GM18858 (cell line): ENCODE data around the gene ASB9.
"Not testable (repeated sequence)": the region's sequence is repeated elsewhere in the genome, so short reads cannot be mapped to it uniquely, and the experiment has no call there.

Source experiments
- ATAC-seq: cut with Tn5 transposase; IDR thresholded peaks from one replicate; pipeline ENCODE4 v1.9.1; 2021; ENCODE audit not compliant: unreplicated experiment

The ASB9 gene, protein sequence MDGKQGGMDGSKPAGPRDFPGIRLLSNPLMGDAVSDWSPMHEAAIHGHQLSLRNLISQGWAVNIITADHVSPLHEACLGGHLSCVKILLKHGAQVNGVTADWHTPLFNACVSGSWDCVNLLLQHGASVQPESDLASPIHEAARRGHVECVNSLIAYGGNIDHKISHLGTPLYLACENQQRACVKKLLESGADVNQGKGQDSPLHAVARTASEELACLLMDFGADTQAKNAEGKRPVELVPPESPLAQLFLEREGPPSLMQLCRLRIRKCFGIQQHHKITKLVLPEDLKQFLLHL

DNA sequence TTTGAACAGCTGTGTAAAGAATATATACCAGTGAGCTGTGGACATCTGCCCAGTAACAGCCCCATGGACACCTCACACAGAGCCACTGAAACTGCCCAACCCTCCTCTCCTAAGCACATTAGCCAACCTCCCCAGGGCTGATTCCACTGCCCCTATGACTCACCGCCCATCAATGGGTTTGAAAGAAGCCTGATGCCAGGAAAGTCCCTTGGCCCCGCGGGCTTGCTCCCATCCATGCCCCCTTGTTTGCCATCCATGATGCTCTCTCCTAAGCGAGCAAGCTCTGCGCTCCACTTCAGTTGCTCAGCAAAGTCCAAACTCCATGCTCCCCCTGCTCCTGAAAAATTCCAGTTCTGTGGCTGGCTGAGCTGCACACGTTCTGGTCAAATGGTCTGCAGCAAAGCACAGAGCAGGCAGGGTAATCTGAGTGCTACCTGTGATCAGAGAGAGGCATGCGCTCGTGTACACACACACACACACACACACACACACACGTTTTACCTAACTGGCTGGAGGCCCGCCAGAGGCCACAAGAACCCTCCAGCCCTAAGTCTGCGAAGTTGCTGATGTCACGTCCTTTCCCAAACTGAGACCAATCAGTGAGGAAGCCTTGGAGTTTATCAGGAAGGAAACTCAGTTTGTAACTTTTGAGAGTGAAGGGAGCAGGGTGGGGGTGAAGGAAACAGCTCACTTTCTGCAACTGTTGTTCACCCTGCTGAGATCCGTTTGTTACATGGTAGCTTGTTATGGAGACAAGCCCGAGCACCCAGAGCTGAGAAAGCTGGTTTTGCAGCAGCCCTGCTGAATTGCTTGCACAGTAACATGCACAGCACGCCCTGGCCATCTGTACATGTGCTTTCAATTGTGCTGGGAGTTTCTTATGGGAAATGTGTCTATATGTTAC, at the start of gene ASB9:
TSS of gene ASB9 (minus strand) at position 466 of the 904 bp plus-strand sequence. CDS start at position 257, 209 bp downstream.
- ATAC-seq: no peak

DNA sequence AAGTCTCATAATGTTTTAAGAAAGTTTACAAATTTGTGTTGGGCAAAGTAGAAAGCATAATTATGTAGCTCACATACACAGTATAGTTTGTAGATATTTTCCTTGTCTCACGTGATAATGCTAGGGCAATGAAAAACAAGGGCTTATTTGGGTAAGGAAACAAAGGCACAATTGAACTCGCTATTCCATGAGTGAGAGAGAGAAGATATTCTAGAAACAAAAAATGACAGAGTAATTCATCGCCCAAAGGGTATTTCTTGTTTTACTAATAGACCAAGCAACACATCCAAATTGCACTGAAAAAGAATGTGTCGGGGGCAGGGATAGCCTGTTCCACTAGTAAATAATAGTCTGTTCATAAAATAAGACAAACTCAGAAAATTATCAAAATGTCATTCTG, 49.2 kb upstream of the ASB9 start:
- ATAC-seq: no peak

DNA sequence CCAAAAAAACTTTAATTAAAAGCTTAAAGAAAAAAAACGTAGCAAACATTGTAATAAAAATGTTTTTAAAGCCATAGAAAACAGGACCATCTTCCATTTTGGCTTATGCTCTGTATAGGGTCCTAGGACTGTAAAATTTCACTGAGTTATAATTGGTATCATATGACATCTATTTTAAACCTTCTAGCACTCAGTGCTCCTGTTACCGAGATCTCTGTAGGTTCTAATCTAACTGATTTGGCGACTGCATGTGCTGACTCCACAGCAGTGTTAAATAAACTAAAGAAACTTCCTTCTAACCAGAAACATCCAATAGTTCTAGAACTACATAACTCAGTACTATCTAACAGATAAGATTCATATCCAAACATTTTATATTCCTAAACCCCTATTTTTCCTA, 45.6 kb upstream of the ASB9 start, which contains the start of gene ASB11:
TSS of gene ASB11 (minus strand) at position 132 of the 400 bp plus-strand sequence. CDS start at position 97, 35 bp downstream.
- ATAC-seq: no peak

DNA sequence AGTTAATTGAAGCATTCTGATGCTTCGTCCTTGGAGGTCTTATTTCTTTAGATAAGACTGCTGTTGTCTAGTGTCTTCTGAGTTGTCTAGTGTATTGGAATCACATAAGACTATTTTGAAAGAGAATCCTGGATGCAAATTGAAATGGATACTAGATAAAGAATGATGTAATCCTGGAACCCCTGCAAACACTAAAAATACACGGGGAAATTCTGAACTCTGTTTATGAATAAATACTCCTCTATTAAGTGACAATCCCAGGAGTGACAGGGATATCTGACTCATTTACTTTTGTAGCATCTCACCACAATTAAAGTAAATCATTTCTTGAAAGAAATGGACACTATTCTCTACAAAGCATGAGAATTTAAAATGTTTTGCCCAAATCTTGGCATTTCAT, 44.6 kb upstream of the ASB9 start:
- no peak for ATAC-seq

DNA sequence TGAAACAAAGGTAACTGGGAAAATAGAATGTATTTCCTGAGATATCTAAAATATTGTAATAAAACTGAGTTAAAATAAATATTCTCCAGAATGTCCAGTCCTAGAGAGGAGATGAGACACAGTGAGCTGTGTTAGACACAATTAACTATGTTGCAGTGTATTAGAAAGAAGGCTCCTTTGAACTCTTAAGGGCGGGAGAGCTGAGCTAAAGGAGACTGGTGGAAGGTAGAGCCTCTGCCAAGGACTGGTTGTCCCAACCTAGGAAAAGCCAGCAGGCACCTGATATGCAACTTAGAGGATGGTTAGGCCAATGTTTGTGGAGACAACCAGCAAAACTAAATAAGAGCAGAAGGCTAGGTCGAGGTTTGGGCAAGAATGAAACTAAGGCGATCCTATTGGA, 41.2 kb upstream of the ASB9 start:
- ATAC-seq: no peak

DNA sequence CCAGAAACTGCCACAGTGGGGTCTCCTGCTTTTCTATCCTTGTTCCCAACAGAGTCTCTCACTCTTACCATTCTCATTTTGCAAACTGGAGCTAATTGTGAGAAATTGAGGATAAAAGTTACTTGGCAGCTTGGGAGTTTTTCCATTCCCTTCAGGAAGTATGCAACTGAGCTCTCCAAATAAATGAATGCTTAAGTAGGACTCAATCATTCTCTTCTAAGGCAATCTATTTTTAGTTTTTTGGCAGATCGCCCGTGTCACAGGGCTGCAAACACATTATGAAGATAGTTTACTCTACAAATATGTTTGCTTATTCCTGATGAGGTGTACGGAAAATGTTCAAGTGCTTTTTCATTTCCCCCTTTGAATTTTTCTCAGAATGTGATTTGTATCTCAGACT, 40.2 kb upstream of the ASB9 start:
- no peak for ATAC-seq

DNA sequence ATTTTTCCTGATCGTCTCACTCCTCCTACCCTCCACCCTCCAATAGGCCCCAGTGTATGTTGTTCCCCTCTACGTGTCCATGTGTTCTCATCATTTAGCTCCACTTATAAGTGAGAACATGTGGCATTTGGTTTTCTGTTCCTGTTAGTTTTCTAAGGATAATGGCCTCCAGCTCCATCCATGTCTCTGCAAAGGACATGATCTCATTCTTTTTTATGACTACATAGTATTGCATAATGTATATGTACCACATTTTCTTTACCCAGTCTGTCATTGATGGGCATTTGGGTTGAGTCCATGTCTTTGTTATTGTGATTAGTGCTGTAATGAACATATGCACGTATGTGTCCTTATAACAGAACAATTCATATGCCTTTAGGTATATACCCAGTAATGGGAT, 36.0 kb upstream of the ASB9 start:
- not testable (repeated sequence) for ATAC-seq

DNA sequence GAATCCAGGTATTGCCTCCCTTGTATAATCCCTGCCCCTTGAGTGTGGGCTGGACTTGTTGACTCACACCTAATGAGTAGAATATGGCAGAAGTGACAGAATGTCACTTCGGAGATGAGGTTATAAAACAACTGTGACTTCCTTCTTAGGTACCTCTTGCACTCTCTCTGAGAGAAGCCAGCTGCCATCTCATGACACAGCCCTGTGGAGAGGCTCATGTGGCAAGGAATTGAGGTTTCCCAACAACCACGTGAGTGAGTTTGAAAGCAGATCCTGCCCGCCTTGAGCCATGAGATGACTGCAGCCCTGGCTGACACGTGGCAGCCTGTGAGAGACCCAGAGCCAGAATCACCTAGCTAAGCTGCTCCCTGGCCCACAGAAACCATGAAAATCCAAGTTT, 32.0 kb upstream of the ASB9 start:
- ATAC-seq: no peak

DNA sequence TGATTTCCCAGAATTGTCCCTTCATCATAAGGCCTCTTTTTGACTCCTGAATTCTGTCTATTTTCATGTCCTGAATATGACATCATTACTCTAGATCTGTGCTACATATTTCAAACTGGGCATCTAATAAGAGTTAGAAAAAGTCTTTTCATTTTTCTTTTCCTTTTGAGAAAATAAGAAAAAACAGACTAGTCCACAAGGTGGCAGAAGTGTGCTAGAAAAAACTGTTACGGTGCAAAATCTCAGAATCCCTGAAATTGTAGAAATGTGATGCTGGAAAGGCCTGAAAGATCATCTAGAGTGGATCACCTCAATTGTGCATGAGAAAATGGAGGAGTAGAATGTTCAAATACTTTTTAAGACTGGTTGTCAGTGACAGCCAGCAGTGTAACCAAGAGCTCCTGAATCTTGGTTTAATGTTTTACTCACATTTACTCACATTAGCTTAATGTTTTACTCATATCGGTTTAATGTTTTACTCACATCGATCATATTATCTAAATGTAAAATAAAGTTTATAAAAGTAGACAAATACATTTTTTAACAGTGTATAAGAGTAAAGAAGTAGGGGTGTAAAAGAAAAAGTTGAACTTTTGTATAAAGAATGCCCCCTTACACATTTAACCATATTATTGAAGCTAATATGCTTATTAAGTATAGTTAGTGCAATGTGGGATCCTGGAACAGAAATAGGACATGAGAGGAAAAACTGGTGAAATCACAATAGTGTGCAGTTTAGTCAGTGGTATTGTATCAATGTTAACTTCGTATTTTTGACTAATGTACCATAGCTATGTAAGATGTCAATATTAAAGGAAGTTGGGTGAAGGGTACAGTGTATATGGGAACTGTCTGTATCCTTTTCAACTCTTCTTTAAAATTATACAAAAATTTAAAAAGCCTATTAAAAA, 30.3 kb upstream of the ASB9 start:
- ATAC-seq: no peak

DNA sequence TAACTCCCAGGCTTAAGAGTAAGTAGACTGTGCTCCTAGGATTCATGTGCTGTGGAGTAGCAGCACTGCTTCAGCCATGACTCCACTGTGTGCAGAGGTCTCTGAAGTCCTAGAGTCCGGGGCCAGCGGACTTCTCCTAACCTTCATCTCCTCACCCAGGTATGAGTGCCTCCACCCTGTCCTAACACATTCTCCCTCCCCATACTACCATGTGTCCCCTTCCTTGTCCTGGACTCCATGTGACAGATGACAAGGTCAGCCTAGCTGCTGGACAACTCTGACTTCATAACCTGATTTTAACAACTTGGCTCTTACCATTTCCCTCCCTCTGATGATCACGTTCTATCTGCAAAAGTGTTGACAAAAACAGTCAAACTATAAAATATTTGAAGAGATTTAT, 28.9 kb upstream of the ASB9 start:
- no peak for ATAC-seq

DNA sequence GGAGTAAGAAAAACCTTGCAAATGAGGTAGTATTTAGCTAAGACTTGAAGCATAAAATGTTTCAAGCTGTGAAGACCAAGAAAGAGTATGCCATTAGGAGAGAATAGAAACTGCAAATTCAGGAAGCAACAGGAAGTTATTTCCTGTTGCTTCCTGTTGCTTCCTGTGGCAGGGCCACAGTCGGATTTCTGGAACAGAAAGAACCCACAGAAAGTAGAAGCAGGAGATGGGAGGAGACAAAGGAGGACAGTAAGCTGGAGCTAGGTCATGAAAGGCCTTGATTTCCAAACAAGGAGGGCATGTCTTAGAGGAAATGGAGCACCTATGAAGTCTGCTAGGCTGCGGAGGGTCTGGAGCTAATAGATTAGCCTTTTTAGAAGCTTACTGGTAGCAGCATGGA, 28.3 kb upstream of the ASB9 start:
- ATAC-seq: no peak

DNA sequence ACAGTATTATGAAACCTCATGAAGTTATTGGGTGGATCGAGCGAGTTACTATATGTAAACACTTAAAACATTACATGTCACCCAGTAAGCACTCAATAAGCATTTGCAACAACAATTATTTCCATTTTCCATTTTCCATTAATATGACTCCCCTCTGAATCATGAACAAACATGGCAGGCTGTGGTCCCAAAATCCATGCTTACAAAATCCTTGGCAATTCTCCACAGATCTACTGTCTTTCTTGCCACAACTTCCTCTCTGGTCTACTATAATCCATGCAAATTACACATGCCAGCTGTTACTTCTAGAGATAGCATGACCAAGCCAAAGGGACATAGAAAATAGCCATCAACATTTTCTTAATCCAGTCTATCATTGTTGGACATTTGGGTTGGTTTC, 23.6 kb upstream of the ASB9 start:
- no peak for ATAC-seq

DNA sequence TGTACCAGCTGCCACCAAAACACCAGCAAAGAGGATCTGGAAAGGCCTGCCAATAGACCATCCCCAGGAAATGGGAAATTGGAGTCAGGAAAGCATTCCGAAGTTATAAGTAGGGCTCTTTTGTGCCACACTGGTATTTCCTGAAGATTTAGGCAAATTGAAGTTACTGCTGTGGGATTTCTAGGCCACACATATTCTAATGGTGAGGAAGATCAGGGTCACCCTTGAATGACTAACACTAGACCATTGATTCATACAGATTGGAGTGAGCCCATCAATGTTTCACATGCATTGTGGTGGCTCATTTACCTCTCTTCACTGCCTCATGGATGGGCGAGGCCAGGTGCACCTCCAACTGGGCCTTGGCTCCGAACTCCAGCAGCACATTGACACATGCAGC, 23.0 kb upstream of the ASB9 start:
- no peak for ATAC-seq

DNA sequence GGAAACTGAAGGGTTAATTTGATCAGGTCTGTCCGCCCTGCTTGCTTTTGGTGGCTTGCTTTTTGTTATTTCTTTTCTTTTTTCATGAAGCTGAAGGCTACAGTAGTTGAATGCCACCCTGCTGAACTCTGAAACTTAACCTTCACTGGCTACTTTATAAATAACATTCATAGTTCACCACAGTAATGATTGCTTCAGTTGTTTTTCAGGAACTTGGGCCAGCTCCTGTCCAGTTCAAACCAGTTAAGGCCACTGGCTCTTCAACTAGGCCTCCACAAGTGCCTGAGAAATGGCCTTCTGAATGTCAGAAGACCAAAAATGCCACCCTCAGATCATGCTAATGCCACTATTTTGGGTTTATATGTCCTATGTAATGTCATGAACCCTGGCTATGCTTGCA, 7.7 kb upstream of the ASB9 start:
- ATAC-seq: no peak

DNA sequence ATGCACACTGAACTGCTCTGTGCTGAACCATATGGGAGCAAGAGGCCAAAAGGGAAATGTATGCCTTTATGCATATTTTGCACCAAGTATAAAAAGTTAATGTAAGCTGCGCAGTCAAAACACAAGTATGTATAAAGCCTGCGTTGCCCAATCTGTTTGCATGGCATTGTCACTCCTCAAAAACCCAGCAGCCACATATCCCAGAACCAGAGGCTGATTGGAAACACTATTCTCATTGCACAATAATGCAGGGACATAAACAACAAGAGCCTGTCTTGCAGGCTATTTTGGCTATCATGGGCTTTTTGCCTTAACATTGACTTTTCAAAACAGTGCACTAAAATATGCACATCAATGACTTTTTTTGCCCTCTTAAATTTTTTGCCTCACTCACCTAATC, 5.1 kb upstream of the ASB9 start:
- ATAC-seq: no peak

DNA sequence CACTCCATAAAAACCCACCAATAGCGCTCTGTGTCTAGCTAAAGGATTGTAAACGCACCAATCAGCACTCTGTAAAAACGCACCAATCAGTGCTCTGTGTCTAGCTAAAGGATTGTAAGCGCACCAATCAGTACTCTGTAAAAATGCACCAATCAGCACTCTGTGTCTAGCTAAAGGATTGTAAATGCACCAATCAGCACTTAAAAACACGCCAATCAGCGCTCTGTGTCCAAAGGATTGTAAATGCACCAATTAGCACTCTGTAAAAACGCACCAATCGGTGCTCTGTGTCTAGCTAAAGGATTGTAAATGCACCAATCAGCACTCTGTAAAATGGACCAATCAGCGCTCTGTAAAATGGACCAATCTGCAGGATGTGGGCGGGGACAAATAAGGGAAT, 3.4 kb upstream of the ASB9 start:
- not testable (repeated sequence) for ATAC-seq

DNA sequence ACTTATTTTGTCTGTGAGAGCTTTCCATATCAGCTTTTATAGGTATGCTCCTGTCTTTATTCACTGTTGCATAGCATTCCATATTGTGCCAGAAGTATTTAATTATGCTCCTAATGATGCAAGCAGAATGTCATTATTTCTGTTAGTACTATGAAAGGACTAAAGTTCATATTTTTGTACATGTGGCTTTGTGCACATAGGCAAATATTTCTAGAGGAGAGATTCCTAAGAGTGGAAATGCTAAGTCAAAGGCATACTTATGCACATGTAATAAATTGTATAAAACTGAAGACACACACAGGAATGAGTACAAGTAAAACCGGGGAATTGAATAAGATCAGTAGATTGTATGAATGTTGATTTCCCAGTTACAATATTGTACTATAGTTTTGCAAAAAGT, 1.9 kb upstream of the ASB9 start:
- ATAC-seq: no peak

DNA sequence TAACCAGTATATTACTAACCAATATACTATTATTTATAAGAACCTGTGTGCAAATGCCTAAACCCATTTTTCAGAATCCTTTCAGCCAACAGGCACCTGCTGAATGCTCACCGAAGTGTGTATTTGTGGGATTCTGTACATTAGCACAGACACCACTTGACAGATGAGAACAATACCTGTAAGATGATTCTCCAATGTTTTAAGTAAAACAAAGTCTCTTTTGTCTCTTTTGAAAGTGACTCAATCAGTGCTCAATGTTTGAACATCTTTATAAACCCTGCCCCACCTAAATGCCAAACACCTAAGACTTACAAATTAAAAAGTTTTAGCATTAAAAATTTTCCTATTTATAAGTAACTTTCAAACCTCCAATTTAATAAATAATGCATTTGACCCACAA, 763 bp downstream of the ASB9 start:
- ATAC-seq: no peak

DNA sequence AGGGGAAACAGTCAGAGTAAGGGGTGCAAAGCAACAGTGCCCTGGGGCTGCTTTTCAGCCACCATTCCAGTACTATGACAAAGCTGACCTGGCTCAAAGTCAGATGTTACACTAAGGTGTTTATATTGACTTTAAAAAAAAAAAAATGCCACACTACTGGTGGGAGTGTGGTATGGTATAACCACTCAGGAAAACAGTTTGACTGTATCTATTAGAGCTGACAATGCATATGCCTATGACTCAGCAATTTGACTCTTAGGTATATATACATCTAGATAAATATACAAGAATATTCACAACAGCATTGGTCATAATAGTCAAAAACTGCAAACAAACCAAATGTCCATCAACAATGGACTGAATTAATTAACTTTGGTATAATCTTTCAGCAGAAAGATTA, 15.0 kb downstream of the ASB9 start:
- no peak for ATAC-seq

DNA sequence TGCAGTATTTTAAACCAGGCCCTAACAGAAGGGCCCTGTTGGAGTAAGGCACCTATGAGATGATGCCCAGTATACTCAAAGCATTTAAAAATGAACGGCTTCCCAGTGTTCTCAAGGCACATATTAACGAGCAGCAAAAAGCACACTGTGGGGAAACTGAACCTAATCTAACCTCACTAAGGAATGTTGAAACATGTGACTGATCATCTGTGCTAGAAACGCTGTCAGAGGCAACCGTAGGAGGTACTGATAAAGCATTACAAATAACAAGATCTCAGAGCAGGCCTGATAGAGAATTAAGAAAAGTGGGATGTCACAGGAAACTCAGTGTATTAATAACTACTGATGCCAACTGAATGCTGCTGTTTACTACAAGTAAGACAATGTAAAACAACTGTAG, 24.0 kb downstream of the ASB9 start:
- ATAC-seq: no peak

DNA sequence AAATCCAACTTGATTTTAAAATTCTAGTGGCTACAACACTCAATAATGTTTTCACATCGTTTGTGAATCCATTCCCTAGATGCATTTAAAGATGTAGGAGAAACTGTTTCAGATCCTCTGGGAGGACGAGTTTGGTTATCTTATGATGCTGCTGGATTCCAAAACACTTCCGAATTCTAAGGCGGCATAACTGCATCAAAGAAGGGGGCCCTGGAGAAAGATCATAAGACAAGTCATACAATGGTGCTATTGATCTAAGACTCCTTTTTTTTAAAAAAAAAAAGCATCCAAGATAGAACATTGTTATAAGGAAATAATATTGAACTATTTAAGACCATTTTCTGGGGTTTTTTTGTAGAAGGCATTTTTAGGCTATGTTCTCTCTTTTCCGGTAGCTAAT, 25.5 kb downstream of the ASB9 start:
- no peak for ATAC-seq
